Right forelimb (tissue), 1 donor: ENCODE measurements around the gene PTPN22.
"Not testable (repeated sequence)": the region's sequence is repeated elsewhere in the genome, so short reads cannot be mapped to it uniquely, and the experiment has no call there.

Experiments
- DNase-seq: peaks from one replicate; pipeline ENCODE4 v3.0.0-alpha.2; 2018

Gene PTPN22

DNA sequence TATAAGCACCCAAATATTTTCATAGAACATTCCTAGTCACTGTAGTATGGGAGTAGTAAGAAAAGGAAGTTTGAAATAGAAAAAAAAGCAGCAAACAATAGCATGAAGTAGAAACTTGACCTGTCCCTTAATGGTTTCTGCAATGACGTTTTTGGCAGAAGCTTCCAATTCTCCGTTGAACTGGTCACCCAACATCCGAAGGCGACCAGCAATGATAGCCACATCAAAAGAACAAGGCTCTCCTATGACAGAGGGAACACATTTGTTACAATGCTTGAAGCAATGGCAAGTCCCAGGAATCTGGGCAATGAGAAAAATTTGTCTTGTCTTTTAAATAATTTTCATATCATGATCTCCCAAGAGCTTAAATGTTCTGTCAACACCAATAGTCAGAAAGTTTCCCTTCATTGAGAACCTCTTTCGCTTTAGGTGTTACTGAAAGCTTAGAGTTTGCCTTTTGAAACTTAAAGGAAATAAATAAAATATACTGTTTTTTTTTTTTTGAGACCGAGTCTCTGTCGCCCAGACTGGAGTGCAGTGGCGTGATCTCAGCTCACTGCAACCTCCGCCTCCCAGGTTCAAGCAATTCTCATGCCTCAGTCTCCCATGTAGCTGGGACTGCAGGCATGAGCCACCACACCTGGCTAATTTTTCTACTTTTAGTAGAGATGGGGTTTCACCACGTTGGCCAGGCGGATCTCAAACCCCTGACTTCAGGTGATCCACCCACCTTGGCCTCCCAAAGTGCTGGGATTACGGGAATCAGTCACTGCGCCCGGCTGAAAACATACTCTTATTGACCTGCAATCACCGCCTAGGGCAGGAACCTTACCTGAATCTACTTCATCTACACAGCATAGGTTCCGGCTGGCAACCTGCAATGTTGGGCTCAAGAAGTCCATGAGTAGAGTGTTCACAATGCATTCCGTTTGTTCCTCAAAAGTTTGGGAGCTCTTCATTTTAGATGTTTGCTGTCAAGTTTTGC, 15.2 kb upstream of the PTPN22 start:
- no peak for DNase-seq

DNA sequence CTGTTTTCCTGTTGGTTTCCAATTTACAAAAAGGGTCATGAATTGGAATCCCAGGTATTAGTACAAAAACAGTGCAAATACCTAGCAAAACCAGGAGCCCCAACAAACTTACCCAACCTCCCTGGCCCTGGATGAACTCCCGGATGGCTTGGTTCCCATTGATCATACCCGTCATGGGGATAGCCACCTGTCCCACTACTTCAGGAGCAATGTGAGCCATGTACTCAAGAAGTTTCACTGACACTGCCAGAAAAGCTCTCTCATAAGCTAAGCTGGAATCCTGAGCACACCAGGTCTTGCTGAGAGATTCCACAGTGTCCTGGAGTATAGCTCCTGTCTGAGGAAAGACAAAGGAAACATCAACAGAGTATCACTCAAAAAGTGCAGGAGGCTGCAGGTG, 10.1 kb upstream of the PTPN22 start:
- no peak for DNase-seq

DNA sequence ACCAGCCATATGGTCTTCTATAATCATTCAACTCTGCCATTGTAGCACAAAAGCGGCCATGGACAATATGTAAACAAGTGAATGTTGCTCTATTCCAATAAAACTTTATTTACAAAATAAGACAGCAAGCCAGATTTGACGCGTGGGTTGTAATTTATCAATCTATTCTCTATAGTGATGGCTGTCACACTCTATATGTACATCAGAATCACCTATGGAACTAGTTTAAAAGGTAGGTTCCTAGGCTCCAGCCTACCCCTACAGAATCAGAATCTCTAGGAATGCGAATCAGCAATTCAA, 8.2 kb upstream of the PTPN22 start:
- DNase-seq: no peak

DNA sequence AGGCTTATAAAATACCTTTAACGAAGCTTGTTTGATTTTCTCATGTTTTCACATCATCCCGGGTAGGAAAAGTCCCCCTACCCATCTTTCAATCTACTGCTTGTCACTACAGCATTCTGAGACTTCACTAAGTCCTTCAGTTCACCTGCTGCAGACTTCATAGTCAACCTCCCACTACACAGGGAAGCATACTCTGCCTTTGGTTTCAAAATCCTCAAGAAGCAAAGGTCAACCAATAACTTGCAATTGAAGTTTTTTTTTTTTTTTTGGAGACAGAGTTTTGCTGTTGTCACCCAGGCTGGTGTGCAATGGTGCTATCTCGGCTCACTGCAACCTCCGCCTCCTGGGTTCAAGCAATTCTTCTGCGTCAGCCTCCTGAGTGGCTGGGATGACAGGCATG, 4.7 kb upstream of the PTPN22 start:
- no peak for DNase-seq

DNA sequence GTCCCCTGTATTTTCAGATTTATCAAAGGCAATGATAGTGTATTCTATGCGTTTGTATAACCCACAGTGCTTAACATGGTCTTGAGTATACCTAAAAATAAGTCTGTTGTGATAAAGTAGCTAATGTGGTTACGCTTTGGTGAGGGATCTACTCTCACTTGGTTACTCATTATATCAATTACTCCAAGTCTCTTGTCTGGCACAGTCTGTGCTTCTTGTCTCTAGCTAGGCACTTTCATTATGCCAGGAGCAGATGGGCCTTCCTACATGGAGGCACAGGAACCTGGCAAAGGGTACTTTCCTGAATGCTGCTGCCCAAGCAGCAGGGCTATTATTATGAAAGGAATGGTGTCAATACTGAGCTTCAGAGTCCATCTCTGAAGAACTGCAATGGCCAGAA, 4.2 kb upstream of the PTPN22 start:
- no peak for DNase-seq

DNA sequence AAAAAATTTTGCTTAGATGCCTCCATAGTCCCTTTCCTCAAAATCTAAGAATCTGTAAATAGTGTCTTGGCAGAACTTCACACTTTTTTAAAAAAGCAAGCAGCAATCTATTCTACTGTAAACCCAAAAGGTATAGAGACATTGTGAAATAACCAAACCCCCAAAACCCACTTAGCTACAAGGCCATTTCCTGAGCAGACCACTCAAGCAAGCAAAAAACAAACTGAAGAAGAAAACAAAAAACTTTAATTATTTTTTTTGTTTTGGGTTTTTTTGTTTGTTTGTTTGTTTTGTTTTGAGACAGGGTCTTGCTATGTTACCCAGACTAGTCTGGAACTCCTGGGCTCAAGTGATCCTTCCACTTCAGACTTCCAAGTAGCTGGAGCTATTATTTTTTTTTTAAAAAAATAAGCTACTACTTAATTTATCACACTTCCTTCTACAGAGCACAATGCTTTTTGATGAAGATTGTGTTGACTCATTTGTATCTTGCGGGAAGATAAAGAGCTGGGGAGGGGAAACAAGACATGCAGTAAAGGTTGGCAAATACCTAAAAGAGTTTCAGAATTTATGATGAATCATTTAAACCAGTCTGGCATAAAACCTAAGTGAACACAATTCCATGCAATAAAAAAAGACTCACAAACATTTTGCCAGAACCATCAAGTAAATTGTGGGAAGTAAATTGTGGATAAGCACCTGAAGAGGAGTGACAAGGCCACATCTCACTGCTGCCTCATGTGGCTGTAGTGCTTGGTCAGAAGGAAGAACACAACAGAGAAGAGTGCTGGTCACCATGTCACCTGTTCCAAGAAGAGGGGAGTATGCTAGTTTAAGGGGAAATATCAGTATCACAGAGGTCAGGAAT, 2.7 kb upstream of the PTPN22 start:
- DNase-seq: no peak

DNA sequence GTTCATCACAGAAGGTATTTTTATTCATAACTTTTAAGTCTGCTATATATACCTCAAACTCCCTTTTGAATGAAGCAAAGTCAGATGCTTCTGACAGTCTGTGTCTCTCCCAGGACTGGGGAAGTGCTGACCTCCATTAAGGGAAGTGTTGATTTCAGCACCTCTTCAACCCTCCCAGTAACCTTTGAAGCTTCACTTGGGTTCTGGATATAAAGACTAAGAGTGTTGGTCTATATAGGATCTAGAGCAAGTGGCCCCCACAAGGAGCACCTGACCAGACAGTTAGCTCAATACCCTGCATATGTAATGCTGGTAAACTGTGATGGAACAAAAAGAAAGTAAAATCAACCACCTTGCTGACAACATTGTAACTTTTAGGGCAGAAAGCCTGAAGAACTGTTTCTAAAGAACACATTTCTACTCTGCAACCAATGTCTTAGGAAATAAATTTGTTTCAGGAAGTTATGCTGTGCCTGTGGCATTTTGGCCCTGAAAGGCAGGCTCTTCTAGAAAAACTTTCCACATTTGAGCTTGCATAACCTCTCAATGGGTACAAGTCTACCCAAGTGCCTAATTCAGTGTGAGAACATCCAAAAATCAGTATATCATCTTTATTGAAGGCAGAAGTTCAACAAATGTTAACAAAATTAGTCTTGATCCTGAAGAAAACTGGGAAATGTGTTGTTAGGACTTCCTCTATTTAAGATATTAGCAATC, 865 bp upstream of the PTPN22 start:
- no peak for DNase-seq

DNA sequence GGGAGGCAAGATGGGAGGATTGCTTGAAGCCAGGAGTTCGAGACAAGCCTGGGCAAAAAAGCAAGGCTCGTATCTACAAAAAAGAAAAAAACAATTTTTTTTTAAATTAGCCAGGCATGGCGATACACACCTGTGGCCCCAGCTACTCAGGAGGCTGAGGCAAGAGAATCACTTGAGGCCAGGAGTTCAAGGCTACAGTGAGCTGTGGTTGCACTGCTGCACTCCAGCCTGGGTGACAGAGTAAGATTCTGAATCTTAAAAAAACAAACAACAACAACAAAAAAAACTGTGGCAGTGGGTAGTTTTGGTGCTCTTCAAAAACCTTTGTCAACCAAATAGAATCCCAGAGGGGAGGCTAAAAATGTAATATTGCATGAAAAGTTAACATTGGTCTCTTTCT, 734 bp downstream of the PTPN22 start:
- DNase-seq: no peak

DNA sequence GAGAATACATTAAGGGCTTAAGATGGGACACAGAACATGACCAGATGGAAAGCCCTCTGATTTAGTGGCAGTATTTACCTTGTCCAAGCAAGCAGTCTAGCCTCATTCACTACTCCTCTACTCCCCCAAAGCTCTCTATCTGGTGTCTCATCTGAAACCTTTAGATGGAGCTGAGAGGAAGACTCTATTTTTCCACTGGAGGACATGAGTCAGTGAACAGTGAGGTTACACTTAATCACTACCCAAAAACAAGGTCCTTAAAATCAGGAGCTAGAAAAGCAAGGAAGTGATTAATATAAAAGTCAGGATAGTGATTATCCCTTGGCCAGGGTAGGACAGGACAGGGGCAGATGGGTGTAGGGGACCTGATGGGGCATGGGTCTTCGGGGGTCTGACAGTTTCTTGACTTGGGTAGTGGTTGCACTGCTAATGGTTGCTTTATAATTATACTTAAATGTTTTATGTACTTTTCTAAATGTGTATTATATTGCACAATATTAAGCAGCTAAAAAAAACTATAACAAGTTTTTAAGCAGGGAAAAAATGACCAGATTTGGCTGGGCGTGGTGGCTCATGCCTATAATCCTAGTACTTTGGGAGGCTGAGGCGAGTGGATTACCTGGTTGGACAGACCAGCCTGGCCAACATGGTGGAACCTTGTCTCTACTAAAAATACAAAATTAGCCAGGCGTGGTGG, 3.0 kb downstream of the PTPN22 start:
- DNase-seq: no peak

DNA sequence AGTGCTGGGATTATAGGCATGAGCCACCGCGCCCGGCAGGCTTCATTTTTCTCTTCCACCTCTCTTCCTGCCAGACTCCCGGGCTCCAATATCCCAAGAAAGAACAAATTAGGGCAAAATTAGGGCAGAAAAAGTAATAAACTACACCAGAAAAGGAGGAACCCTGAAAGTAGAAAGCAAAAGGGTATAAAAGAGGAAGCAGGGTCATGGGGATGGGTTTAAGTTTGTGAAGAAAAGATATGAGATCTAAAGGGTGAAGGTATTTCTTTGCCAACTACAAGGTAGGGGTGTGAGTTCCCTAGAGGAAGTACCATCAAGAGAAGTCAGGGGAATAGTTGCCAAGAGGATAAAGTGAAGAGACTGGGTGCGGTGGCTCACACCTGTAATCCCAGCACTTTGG, 9.9 kb downstream of the PTPN22 start:
- no peak for DNase-seq

DNA sequence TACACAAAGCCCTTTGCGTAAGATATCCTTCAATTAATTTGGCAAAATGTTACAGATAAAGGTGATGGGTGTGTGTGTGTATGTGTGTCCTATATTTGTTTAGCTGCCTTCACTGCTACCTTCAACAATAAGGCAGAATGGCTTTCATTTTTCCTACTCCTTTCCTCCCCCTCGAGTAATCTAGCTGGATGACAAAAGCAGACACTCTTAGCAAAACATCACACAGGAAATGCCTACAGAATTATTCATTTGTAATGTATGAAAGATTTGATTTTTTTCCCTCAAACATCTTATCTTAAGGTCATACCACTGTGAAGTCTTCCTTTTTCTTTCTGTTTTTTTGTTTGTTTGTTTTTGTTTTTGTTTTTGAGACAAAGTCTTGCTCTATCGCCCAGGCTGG, 10.6 kb downstream of the PTPN22 start:
- no peak for DNase-seq

DNA sequence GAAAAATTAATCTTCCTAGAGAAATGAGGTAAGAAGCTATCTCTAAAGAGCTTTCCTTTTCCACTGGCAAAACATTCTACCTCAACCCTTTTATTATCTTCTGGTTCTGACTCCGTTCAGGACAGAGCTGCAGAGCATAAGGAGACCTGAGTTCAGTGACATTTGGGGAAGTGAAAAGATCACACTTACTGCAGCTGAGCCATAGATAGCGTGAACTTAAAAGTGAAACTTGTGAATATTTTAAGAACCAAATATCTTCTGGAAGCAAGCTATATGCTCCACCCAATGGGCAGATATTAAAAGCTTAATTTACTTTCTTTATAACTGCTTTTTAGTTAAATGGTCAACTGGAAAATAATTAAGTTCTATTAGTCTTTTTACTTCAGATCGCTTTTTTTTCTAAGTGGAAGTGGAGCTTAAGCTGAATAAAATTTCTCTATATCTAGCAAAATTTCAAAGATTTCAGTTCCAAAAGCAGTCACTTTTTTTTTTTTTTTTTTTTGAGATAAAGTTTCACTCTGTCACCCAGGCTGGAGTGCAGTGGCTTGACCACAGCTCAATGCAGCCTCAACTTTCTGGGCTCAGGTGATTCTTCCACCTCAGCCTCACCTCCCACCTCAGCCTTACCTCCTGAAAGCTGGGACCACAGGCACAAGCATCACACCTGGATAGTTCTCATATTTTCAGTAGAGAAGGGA, 11.9 kb downstream of the PTPN22 start:
- DNase-seq: no peak

DNA sequence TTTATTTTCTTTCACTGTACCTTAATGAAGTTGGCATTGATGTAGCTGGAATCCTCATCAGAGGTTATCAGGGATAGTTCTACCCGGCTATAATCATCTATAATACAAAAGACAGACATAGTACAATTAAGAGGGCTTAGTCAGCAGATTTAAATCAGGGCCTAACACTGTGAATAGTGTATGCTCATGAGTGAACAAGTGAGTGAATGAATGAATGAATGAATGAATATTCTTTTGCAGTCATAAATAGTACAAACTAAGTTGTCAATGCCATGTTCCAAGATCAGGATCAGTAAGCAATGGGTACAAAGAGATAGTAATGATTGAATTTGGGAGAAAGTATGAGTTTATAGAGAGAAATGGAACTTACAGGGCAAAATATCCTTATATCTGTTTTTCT, 12.5 kb downstream of the PTPN22 start:
- DNase-seq: no peak

DNA sequence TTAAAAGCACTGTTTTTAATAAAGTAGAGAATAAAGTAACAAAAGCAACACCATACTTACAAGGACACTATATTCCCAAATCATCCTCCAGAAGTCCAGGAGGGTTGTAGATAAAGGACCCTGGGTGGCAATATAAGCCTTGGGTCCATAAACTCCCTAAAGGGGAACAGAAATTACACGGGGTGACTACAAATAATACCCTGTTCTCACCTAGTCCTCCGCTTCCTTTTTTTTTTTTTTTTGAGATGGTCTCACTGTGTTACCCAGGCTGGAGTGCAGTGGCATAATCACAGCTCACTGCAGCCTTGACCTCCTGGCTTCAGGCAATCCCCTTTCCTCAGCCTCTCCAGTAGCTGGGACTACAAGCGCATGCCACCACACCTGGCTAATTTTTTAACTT, 13.1 kb downstream of the PTPN22 start:
- no peak for DNase-seq

DNA sequence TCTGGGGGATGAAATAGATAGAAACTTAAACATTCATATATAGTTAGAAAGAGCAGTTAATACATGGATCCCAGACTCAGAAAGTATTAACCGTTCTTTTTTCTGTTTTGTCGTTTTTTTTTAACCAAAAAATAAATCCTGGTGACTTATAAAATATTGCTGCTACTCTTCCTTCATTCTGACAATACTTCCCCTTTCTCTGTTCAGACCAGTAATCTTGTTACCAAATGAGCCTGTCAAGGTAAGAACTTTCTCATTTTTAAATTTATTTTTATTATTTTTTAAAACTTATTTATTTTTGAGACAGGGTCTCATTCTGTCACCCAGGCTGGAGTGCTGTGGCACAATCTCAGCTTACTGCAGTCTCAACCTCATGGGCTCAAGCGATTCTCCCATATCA, 13.7 kb downstream of the PTPN22 start:
- DNase-seq: no peak

DNA sequence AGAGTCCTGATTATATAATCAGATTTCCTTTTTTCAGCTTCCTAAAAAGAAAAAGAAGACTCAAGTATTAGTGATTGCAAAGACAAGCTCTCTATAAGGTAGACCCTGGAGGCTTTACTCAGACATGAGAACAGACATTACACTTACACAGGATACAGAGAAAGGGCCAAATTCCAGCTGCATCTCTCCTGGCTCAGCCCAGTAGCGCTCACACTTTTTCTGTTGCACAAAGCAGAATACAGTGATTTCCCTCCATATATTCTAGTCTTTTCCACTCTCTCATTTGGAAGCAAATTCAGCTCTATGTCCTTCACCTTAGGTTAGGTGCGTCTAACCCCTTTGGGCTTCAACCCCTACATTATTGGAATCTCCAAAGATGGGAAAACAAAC, 15.1 kb downstream of the PTPN22 start:
- no peak for DNase-seq

DNA sequence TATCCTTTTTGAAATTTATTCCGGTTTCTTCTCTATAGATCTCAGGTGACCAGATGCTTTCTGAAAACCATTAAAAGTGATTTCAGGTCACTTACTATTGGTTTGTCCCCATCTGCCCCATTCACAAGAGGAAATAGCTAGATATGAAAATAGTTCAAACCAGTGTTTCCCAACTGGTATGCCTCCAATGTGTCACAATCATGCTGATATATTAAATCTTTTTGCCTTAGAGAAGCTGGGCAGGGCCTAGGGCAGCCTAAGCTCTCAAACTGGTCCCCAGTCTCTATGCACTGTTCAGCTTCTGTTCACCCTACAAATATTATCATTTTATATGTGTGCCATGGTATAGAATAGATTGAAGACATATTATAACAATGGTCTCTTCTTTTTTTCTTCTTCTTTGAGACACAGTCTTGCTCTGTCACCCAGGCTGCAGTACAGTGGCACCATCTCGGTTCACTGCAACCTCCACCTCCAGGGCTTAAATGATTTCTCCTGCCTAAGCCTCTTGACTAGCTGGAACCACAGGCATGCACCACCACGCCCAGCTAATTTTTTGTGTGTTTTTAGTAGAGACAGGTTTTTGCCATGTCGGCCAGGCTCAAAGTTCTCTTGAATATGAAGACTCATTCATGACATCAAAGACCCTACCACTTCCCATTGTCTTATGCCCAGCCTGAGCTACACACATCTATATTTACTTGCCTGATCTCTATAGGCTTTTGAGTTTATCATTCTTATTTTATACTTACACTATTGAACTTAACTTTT, 15.7 kb downstream of the PTPN22 start:
- no peak for DNase-seq

DNA sequence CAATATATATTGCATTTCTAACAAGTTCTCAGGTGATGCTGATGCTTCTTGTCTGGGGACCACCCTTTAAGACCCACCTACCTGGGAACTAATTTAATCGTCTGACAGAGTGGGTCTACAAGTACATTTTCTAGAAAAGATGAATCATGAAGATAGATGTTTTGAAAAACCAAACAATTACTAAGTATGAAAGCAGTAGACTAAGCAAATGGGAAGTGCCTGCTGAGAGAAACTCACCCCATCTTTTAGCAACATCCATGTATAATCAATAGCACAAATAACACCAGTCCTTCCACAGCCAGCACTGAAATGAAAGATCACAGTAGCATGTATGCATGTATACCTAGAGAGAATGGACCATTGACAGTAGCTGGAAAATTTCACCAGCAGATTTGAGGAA, 17.3 kb downstream of the PTPN22 start:
- no peak for DNase-seq

DNA sequence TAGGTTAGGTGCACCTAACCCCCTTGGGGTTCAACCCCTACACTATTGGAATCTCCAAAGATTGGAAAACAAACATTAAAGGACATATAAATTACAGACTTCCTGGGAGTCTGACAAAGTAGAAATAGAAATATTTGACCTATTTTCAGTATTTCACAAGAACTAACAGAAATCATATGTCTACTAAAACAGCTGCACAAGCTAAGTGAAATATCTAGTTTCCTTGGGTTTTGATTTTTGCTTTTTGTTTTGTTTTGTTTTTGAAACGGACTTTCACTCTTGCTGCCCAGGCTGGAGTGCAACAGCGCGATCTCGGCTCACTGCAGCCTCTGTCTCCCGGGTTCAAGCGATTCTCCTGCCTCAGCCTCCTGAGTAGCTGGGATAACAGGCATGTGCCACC, 18.8 kb downstream of the PTPN22 start:
- DNase-seq: not testable (repeated sequence)

DNA sequence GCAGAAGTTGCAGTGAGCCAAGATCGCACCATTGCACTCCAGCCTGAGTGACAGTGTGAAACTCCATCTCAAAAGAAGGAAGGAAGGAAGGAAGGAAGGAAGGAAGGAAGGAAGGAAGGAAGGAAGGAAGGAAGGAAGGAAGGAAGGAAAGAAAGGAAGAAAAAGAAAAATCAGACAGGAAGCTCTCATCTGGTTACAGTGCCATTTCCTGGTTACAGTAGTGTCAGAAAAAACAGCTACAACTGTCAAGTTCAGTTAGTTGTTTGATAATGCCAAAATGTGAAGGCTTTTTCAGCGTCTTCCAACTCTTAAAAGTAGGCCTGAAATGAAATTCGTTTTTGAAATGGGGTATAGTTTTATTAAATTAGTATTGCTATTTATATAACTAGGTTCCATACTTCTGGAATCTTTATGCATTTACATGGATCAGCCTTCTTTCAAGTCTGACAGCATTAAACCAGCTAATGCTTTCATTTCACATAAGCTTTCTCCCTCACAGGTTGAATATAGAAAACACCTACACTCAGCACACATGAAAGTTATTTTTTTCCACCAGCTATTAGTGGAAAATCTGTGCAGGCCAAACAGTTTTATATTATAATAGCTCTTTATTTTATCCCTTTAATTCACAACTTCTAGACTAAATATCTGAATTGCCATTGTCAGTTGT, 21.2 kb downstream of the PTPN22 start:
- DNase-seq: no peak

DNA sequence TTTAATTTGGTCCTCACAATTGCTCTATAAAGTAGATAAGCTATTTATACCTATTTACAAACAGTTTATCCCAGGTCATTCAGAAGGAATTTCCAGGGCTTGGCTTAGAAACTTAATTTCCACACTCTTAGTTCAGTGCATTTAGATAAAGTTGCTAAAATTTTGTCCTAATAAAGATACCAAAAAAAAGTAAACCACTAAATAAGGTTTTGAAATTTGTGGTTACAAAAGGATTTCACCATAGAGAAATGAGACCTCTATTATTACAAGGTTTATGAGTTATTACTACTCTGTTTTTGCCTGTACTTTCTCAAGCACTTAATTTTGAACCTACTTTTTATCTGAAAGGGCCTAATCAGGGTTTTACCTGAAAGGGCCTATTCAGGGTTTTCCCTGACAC, 22.4 kb downstream of the PTPN22 start:
- DNase-seq: no peak
